ENCODE data around the gene TERT.

Gene TERT

GRCh38 chr5:1325870-1326531, 31.1 kb upstream of the TERT start:
- Histone ChIP-seq H3K36me3 (ENCODE audit: control insufficient read depth, insufficient read depth, low read length) (peaks cover 19% of the 10 kb centered on the region), H3K79me1 (ENCODE audit: low read length) (no peaks in the 10 kb centered on the region), H2BK120ac (ENCODE audit: low read depth, low read length) (no peak overlapping the region), H4K8ac (ENCODE audit: low read depth, low read length) (no peak overlapping the region), H3K27me3 (ENCODE audit: insufficient read depth, low read length, poor library complexity) (no peaks in the 10 kb centered on the region), H3K4ac (ENCODE audit: low read depth, low read length) (no peak overlapping the region), H3K4me1 (ENCODE audit: control insufficient read depth, low read depth, low read length) (no peaks in the 10 kb centered on the region), H2AK5ac (ENCODE audit: low read length) (no peak overlapping the region), H3K9ac (ENCODE audit: low read length) (no peak overlapping the region), H2BK15ac (replicated peaks; ENCODE audit: low read depth) (no peak overlapping the region), H3K23ac (ENCODE audit: low read length) (no peak overlapping the region), H3K4me3 (ENCODE audit: low read length) (no peak overlapping the region), H3K4me2 (ENCODE audit: low read length) (no peak overlapping the region), H3K27ac (ENCODE audit: low read depth, low read length) (no peak overlapping the region), H3K18ac (ENCODE audit: low read length) (no peak overlapping the region), H4K5ac (ENCODE audit: low read length) (no peak overlapping the region), H3K56ac (ENCODE audit: low read length) (no peak overlapping the region), H3K79me2 (ENCODE audit: control insufficient read depth, insufficient read depth, low read length) (no peaks in the 10 kb centered on the region), H2BK5ac (ENCODE audit: low read length) (no peak overlapping the region)
- DNase-seq = no peak
- WGBS (ENCODE audit: extremely low coverage, insufficient coverage, low lambda C conversion rate) = no CpG with 5 or more reads among the region's 22 CpGs

GRCh38 chr5:1325191-1325741, 30.4 kb upstream of the TERT start:
- Histone ChIP-seq H2AK5ac (ENCODE audit: low read length) (no peak overlapping the region), H3K4me1 (ENCODE audit: control insufficient read depth, low read depth, low read length) (no peaks in the 10 kb centered on the region), H3K18ac (ENCODE audit: low read length) (no peak overlapping the region), H3K4me2 (ENCODE audit: low read length) (no peak overlapping the region), H3K27me3 (ENCODE audit: insufficient read depth, low read length, poor library complexity) (no peaks in the 10 kb centered on the region), H3K36me3 (ENCODE audit: control insufficient read depth, insufficient read depth, low read length) (peaks cover 17% of the 10 kb centered on the region), H3K9ac (ENCODE audit: low read length) (no peak overlapping the region), H2BK15ac (replicated peaks; ENCODE audit: low read depth) (no peak overlapping the region), H3K79me2 (ENCODE audit: control insufficient read depth, insufficient read depth, low read length) (no peaks in the 10 kb centered on the region), H3K56ac (ENCODE audit: low read length) (no peak overlapping the region), H4K5ac (ENCODE audit: low read length) (no peak overlapping the region), H3K79me1 (ENCODE audit: low read length) (no peaks in the 10 kb centered on the region), H3K23ac (ENCODE audit: low read length) (no peak overlapping the region), H3K4me3 (ENCODE audit: low read length) (no peak overlapping the region), H3K4ac (ENCODE audit: low read depth, low read length) (no peak overlapping the region), H3K27ac (ENCODE audit: low read depth, low read length) (no peak overlapping the region), H4K8ac (ENCODE audit: low read depth, low read length) (no peak overlapping the region), H2BK120ac (ENCODE audit: low read depth, low read length) (no peak overlapping the region), H2BK5ac (ENCODE audit: low read length) (no peak overlapping the region)
- WGBS (ENCODE audit: extremely low coverage, insufficient coverage, low lambda C conversion rate) = no CpG with 5 or more reads among the region's 17 CpGs
- DNase-seq = no peak

DNA sequence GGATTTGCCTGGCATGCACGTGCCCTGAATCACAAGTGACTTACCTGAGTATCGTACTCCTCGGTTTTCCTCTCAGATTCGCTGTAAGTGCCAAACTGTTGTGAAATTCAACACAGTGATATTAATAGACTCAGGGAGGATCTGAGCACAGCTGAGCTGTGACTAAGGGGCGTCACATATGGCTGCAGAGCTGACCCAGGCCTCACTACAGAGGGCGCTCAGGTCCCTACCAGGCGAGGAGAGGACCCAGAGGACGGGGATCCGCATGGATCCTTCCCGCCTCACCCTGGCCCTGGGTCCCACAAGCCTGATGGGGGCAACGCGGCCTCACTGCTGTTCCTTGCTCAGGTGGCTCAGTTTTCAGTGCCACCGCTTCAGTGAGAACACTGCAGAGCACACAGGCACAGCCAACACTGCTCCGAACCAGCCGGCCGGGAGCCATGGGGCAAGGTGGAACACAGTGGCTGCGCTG, 29.9 kb upstream of the TERT start:
- no peak overlapping the region for H3K4ac ChIP-seq (ENCODE audit: low read depth, low read length)
- H3K56ac ChIP-seq (ENCODE audit: low read length) = no peak overlapping the region
- no peak overlapping the region for H3K4me3 ChIP-seq (ENCODE audit: low read length)
- no peaks in the 10 kb centered on the region for H3K79me1 ChIP-seq (ENCODE audit: low read length)
- no peaks in the 10 kb centered on the region for H3K27me3 ChIP-seq (ENCODE audit: insufficient read depth, low read length, poor library complexity)
- H2BK5ac ChIP-seq (ENCODE audit: low read length) = no peak overlapping the region
- no peak overlapping the region for H3K27ac ChIP-seq (ENCODE audit: low read depth, low read length)
- H3K4me1 ChIP-seq (ENCODE audit: control insufficient read depth, low read depth, low read length) = no peaks in the 10 kb centered on the region
- no peak overlapping the region for H3K23ac ChIP-seq (ENCODE audit: low read length)
- H4K5ac ChIP-seq (ENCODE audit: low read length) = no peak overlapping the region
- DNase-seq = no peak
- H3K79me2 ChIP-seq (ENCODE audit: control insufficient read depth, insufficient read depth, low read length) = no peaks in the 10 kb centered on the region
- no peak overlapping the region for H4K8ac ChIP-seq (ENCODE audit: low read depth, low read length)
- peaks cover 13% of the 10 kb centered on the region for H3K36me3 ChIP-seq (ENCODE audit: control insufficient read depth, insufficient read depth, low read length)
- WGBS (ENCODE audit: extremely low coverage, insufficient coverage, low lambda C conversion rate) = no CpG with 5 or more reads among the region's 17 CpGs
- no peak overlapping the region for H2BK15ac ChIP-seq (replicated peaks; ENCODE audit: low read depth)
- no peak overlapping the region for H2BK120ac ChIP-seq (ENCODE audit: low read depth, low read length)
- H3K18ac ChIP-seq (ENCODE audit: low read length) = no peak overlapping the region
- no peak overlapping the region for H2AK5ac ChIP-seq (ENCODE audit: low read length)
- no peak overlapping the region for H3K9ac ChIP-seq (ENCODE audit: low read length)
- H3K4me2 ChIP-seq (ENCODE audit: low read length) = no peak overlapping the region

GRCh38 chr5:1324301-1324700, 29.4 kb upstream of the TERT start:
- Histone ChIP-seq H3K4me3 (ENCODE audit: low read length) (no peak overlapping the region), H3K9ac (ENCODE audit: low read length) (no peak overlapping the region), H4K8ac (ENCODE audit: low read depth, low read length) (no peak overlapping the region), H3K79me1 (ENCODE audit: low read length) (no peaks in the 10 kb centered on the region), H3K79me2 (ENCODE audit: control insufficient read depth, insufficient read depth, low read length) (no peaks in the 10 kb centered on the region), H3K4me1 (ENCODE audit: control insufficient read depth, low read depth, low read length) (no peaks in the 10 kb centered on the region), H2BK5ac (ENCODE audit: low read length) (no peak overlapping the region), H3K18ac (ENCODE audit: low read length) (no peak overlapping the region), H3K23ac (ENCODE audit: low read length) (no peak overlapping the region), H4K5ac (ENCODE audit: low read length) (no peak overlapping the region), H2BK15ac (replicated peaks; ENCODE audit: low read depth) (no peak overlapping the region), H3K56ac (ENCODE audit: low read length) (no peak overlapping the region), H3K4me2 (ENCODE audit: low read length) (no peak overlapping the region), H3K4ac (ENCODE audit: low read depth, low read length) (no peak overlapping the region), H3K27ac (ENCODE audit: low read depth, low read length) (no peak overlapping the region), H2BK120ac (ENCODE audit: low read depth, low read length) (no peak overlapping the region), H3K27me3 (ENCODE audit: insufficient read depth, low read length, poor library complexity) (no peaks in the 10 kb centered on the region), H3K36me3 (ENCODE audit: control insufficient read depth, insufficient read depth, low read length) (peaks cover 13% of the 10 kb centered on the region), H2AK5ac (ENCODE audit: low read length) (no peak overlapping the region)
- no peak for DNase-seq
- WGBS (ENCODE audit: extremely low coverage, insufficient coverage, low lambda C conversion rate) = no CpG with 5 or more reads among the region's 15 CpGs

GRCh38 chr5:1323803-1324173, 28.9 kb upstream of the TERT start:
- no peak overlapping the region for H3K23ac ChIP-seq (ENCODE audit: low read length)
- peaks cover 14% of the 10 kb centered on the region for H3K36me3 ChIP-seq (ENCODE audit: control insufficient read depth, insufficient read depth, low read length)

More at GRCh38 chr5:1323803-1324173, 28.9 kb upstream of the TERT start:
- Histone ChIP-seq H3K4ac (ENCODE audit: low read depth, low read length) (no peak overlapping the region), H3K4me3 (ENCODE audit: low read length) (no peak overlapping the region), H4K8ac (ENCODE audit: low read depth, low read length) (no peak overlapping the region), H3K18ac (ENCODE audit: low read length) (no peak overlapping the region), H3K9ac (ENCODE audit: low read length) (no peak overlapping the region), H3K27me3 (ENCODE audit: insufficient read depth, low read length, poor library complexity) (no peaks in the 10 kb centered on the region), H3K56ac (ENCODE audit: low read length) (no peak overlapping the region), H2BK5ac (ENCODE audit: low read length) (no peak overlapping the region), H3K4me1 (ENCODE audit: control insufficient read depth, low read depth, low read length) (no peaks in the 10 kb centered on the region), H3K27ac (ENCODE audit: low read depth, low read length) (no peak overlapping the region), H3K79me1 (ENCODE audit: low read length) (no peaks in the 10 kb centered on the region), H2BK15ac (replicated peaks; ENCODE audit: low read depth) (no peak overlapping the region), H3K4me2 (ENCODE audit: low read length) (no peak overlapping the region), H4K5ac (ENCODE audit: low read length) (no peak overlapping the region), H2BK120ac (ENCODE audit: low read depth, low read length) (no peak overlapping the region), H3K79me2 (ENCODE audit: control insufficient read depth, insufficient read depth, low read length) (no peaks in the 10 kb centered on the region), H2AK5ac (ENCODE audit: low read length) (no peak overlapping the region)
- DNase-seq = no peak
- no CpG with 5 or more reads among the region's 13 CpGs for WGBS (ENCODE audit: extremely low coverage, insufficient coverage, low lambda C conversion rate)

Measured in mesendoderm (in vitro differentiated cells).